ENCODE data around the gene SNX5. TPM values are rescaled to one million over a fixed set of nuclear protein-coding genes. Genes with fewer than 3 reads are reported as not detected.

The SNX5 gene
- total RNA-seq, 1 donor from 2014 or later = 139 TPM

- Mint-ChIP-seq H3K4me3 (no peak overlapping the region), H3K36me3 (ENCODE audit: low read depth) (no peaks in the 10 kb centered on the region), H3K9me3 (no peaks in the 10 kb centered on the region), H3K27me3 (no peaks in the 10 kb centered on the region), H3K27ac (peak overlapping the region; percentile 81), H3K4me1 (peaks cover 33% of the 10 kb centered on the region)
- intact Hi-C loops (cut with micrococcal nuclease) = loop anchor here (1.0 kb wide), 1 partner anchor 37 kb away; the partner anchor contains the start of gene MGME1
- ChIA-PET CTCF (interaction anchor here (0.6 to 2.5 kb wide), 3 partner anchors 10 to 23 kb away, joined by 3 to 12 read pairs (median 4); no protein-coding TSS in a partner anchor), POLR2A (interaction anchor here (0.9 to 1.5 kb wide), 7 partner anchors 36 to 436 kb away, joined by 3 to 7 read pairs (median 5); partner anchors contain the start of genes DSTN, RRBP1 and ZNF133)
- TF ChIP-seq, protein P1, sequence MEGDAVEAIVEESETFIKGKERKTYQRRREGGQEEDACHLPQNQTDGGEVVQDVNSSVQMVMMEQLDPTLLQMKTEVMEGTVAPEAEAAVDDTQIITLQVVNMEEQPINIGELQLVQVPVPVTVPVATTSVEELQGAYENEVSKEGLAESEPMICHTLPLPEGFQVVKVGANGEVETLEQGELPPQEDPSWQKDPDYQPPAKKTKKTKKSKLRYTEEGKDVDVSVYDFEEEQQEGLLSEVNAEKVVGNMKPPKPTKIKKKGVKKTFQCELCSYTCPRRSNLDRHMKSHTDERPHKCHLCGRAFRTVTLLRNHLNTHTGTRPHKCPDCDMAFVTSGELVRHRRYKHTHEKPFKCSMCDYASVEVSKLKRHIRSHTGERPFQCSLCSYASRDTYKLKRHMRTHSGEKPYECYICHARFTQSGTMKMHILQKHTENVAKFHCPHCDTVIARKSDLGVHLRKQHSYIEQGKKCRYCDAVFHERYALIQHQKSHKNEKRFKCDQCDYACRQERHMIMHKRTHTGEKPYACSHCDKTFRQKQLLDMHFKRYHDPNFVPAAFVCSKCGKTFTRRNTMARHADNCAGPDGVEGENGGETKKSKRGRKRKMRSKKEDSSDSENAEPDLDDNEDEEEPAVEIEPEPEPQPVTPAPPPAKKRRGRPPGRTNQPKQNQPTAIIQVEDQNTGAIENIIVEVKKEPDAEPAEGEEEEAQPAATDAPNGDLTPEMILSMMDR (IDR thresholded peaks at IDR 0.05) = no peak
- no peak for ATAC-seq (ENCODE audit: low read depth)
- no peak for DNase-seq
Observed at GRCh38 chr20:18005990-18006364, 37.4 kb upstream of the SNX5 start.

- peak; percentile 86 for ATAC-seq (ENCODE audit: low read depth)
- CTCF ChIA-PET = interaction anchor here (0.6 to 2.5 kb wide), 4 partner anchors 9 to 323 kb away, joined by 3 to 12 read pairs (median 4); no protein-coding TSS in a partner anchor
- H3K9me3 Mint-ChIP-seq = no peaks in the 10 kb centered on the region
Observed at GRCh38 chr20:18005170-18005989, 36.8 kb upstream of the SNX5 start.

GRCh38 chr20:18004384-18005031, 35.9 kb upstream of the SNX5 start:
- intact Hi-C loops (cut with micrococcal nuclease) = loop anchor here (1.0 kb wide), 1 partner anchor 35 kb away; the partner anchor contains the start of gene MGME1
- H3K36me3 Mint-ChIP-seq (ENCODE audit: low read depth) = no peaks in the 10 kb centered on the region
- ChIA-PET POLR2A (interaction anchor here (0.5 to 1.6 kb wide), 13 partner anchors 14 to 434 kb away, joined by 3 to 11 read pairs (median 4); partner anchors contain the start of genes DSTN, KAT14, MGME1 and PET117), CTCF (interaction anchor here (1.1 to 2.5 kb wide), 3 partner anchors 8 to 322 kb away, joined by 3 to 12 read pairs (median 11); no protein-coding TSS in a partner anchor)
- no peaks in the 10 kb centered on the region for H3K9me3 Mint-ChIP-seq
- H3K27me3 Mint-ChIP-seq = no peaks in the 10 kb centered on the region
- peak overlapping the region; percentile 81 for H3K27ac Mint-ChIP-seq
- peak overlapping the region; percentile 67 for H3K4me3 Mint-ChIP-seq
- TF ChIP-seq, protein P1 (IDR thresholded peaks at IDR 0.05) = no peak
- ATAC-seq (ENCODE audit: low read depth) = no peak
- H3K4me1 Mint-ChIP-seq = peaks cover 33% of the 10 kb centered on the region
- DNase-seq = no peak

More at GRCh38 chr20:18005170-18005989, 36.8 kb upstream of the SNX5 start:
- TF ChIP-seq, protein P1 (IDR thresholded peaks at IDR 0.05) = no peak
- Mint-ChIP-seq H3K36me3 (ENCODE audit: low read depth) (no peaks in the 10 kb centered on the region), H3K27ac (peak overlapping the region; percentile 81), H3K27me3 (no peaks in the 10 kb centered on the region), H3K4me1 (peaks cover 33% of the 10 kb centered on the region), H3K4me3 (peak overlapping the region; percentile 67)
- intact Hi-C loops (cut with micrococcal nuclease) = loop anchor here (1.0 kb wide), 1 partner anchor 36 kb away; the partner anchor contains the start of gene MGME1
- DNase-seq = peak; percentile 26
- POLR2A ChIA-PET = interaction anchor here (0.6 to 1.5 kb wide), 8 partner anchors 35 to 436 kb away, joined by 3 to 7 read pairs (median 4); partner anchors contain the start of genes DSTN, RRBP1 and ZNF133

DNA sequence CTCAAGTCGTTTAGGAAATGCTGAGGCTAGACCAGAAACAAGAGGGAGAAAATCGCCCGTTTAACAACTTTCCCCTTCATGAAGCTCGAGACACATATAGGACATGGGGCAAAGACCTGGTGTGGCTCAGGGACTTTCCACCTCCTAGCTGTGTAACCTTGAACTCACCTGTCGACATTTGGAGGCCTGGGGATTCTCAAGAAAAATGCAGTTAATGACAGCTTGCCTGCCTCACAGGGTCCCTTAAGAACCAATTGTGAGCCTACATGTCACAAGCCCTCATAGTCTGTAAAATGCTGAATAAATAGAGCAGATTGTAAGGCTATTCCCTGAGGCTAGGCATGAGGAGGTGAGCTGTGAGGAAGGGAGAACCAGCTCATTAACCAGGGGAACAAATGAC, 35.3 kb upstream of the SNX5 start:
- no peaks in the 10 kb centered on the region for H3K36me3 Mint-ChIP-seq (ENCODE audit: low read depth)

More for the DNA sequence above, 35.3 kb upstream of the SNX5 start:
- no peak for DNase-seq
- H3K27me3 Mint-ChIP-seq = no peaks in the 10 kb centered on the region
- CTCF ChIA-PET = interaction anchor here (1.1 to 1.9 kb wide), 2 partner anchors 38 to 321 kb away, joined by 3 to 11 read pairs; no protein-coding TSS in a partner anchor
- TF ChIP-seq, protein P1 (IDR thresholded peaks at IDR 0.05) = no peak
- peak overlapping the region; percentile 40 for H3K4me3 Mint-ChIP-seq
- H3K9me3 Mint-ChIP-seq = no peaks in the 10 kb centered on the region
- intact Hi-C loops (cut with micrococcal nuclease) = loop anchor here (1.0 kb wide), 2 partner anchors 15 to 133 kb away; partner anchors contain the start of genes KAT14 and PET117
- POLR2A ChIA-PET = interaction anchor here (0.5 to 1.6 kb wide), 10 partner anchors 36 to 434 kb away, joined by 3 to 11 read pairs (median 4); partner anchors contain the start of genes DSTN, KAT14, MGME1 and PET117
- peak; percentile 53 for ATAC-seq (ENCODE audit: low read depth)
- H3K4me1 Mint-ChIP-seq = peaks cover 33% of the 10 kb centered on the region
- peak overlapping the region; percentile 81 for H3K27ac Mint-ChIP-seq
